Motor neuron (in vitro differentiated cells): Measurements from ENCODE around the gene CMC4. TPM values are rescaled to one million over a fixed set of nuclear protein-coding genes. Genes with fewer than 3 reads are reported as not detected.

Experiments
- ATAC-seq, 8 experiments: fragments of 200-7000 bp; cut with Tn5 transposase; replicated peaks in 6 of 8; 2 replicates each; pipeline ENCODE4 v1.8.0; 2021; ENCODE audit warnings: mild to moderate bottlenecking in 8 of 8, moderate library complexity in 8 of 8
- H3K27ac ChIP-seq, 2 donors: fragments of 250-450 bp; sonication (Bioruptor Pico); 2 replicates each; pipeline ENCODE4 v1.9.0; 2021; ENCODE audit warnings: antibody characterized with exemption in 2 of 2, mild to moderate bottlenecking in 2 of 2, moderate library complexity in 1 of 2
- H3K4me1 ChIP-seq, 2 donors: fragments of 250-450 bp; sonication (Bioruptor Pico); replicated peaks in 1 of 2; 2 replicates each; pipeline ENCODE4 v1.6.1; 2021; ENCODE audit warnings: antibody characterized with exemption in 2 of 2, mild to moderate bottlenecking in 2 of 2, moderate library complexity in 1 of 2
- H3K4me3 ChIP-seq, 5 donors: fragments of 250-450 bp; sonication (Bioruptor Pico); 2 replicates each; pipeline ENCODE4 v1.9.0; 2021; ENCODE audit warnings: antibody characterized with exemption in 5 of 5, mild to moderate bottlenecking in 5 of 5, moderate library complexity in 4 of 5
- WGBS, 10 experiments: fragments of 450-650 bp; shearing (Covaris generic); methylation state at CpG; one replicate each; pipeline ENCODE4 v1.0.0; 2022; 5-methylcytosine and 5-hydroxymethylcytosine counted together
- in situ Hi-C, 9 experiments: fragments of 400-800 bp; cut with MboI; loops; one replicate each; pipeline ENCODE4 v1.15.0; 2021; ENCODE audit warnings: low sequenced_read_pairs in 9 of 9, low pct_unique_long_range_greater_than_20kb in 2 of 9; ENCODE audit not compliant: unreplicated experiment in 9 of 9
- total RNA-seq, 8 experiments: library from RNA; unstranded; fragments of 300-600 nt; gene quantifications; 2 replicates each; pipeline versions ENCODE4 v1.2.3 to v1.2.4, GENCODE V29; 2022

The CMC4 gene
- total RNA-seq, 8 experiments from 2014 or later, result 3.4 to 21.1 (median 6.9) TPM

- H3K27ac ChIP-seq, result no peak overlapping the region
- 25 to 100% (median 100%) methylated on average over 1 to 6 of the region's 6 CpGs; no CpG with 5 or more reads in 5 of the 10 experiments for WGBS, 10 experiments
- in situ Hi-C loops, result no loop called here
Observed at GRCh38 chrX:155046129-155046810, 24.7 kb downstream of the CMC4 start.

GRCh38 chrX:155035688-155036087 is 35.2 kb downstream of the CMC4 start:
- in situ Hi-C loops, result no loop called here
- no peak for ATAC-seq
- 49 to 100% (median 100%) methylated on average over 1 to 4 of the region's 4 CpGs; no CpG with 5 or more reads in 4 of the 10 experiments for WGBS, 10 experiments
- H3K4me3 ChIP-seq, result no peak overlapping the region
- H3K4me1 ChIP-seq, result no peaks in the 10 kb centered on the region
- H3K27ac ChIP-seq, result no peak overlapping the region

More at GRCh38 chrX:155046129-155046810, 24.7 kb downstream of the CMC4 start:
- H3K4me3 ChIP-seq, result no peak overlapping the region
- no peak for ATAC-seq
- H3K4me1 ChIP-seq, result no peaks in the 10 kb centered on the region

DNA sequence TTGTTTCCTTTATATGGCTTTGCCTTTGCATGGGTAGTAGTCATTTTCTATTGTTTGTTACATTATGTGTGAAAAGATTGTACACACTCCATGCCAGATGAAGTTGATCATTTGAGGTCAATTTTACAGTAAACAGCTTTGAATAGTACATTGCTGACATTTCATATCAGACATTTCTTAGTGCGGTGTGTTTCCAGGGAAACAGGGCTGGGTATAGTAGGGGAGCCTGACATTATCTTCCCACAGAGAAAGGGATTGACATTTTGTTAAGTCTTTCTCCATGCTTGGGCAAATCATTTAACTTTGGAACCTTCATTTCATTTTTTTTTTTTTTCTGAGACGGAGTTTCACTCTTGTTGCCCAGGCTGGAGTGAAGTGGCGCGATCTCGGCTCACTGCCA is 39.3 kb downstream of the CMC4 start:
- no peak overlapping the region for H3K27ac ChIP-seq
- in situ Hi-C loops, result no loop called here
- ATAC-seq, result no peak
- H3K4me3 ChIP-seq, result no peak overlapping the region
- 17 to 100% (median 79%) methylated on average over 1 to 5 of the region's 5 CpGs; no CpG with 5 or more reads in 7 of the 10 experiments for WGBS, 10 experiments
- H3K4me1 ChIP-seq, result peaks cover 0 to 5% of the 10 kb centered on the region in 2 donors

DNA sequence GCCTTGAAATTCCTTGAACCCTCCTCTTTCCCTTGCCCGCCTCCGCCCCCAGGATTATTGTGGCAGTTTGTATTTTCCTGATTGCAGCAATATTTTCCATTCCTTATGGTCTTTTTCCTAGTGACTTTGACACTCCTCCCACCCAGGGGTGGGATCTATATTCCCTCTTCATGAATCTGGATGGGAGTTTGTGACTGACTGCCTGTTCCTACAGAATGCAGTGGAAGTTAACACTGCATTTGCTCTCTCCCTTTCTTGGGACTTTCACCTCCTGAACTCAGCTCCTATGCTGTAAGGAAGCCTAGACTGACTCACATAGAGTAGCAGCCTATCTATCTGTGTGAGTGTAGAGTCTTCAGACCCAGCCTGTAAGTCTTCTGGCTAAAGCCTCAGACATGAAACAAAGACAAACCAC is 42.1 kb downstream of the CMC4 start:
- H3K27ac ChIP-seq, result no peak overlapping the region
- H3K4me1 ChIP-seq, result peaks cover 0 to 5% of the 10 kb centered on the region in 2 donors
- 10 to 94% (median 54%) methylated on average over 2 of the region's 2 CpGs; no CpG with 5 or more reads in 7 of the 10 experiments for WGBS, 10 experiments
- no peak for ATAC-seq
- H3K4me3 ChIP-seq, result no peak overlapping the region
- in situ Hi-C loops, result no loop called here

GRCh38 chrX:155028129-155028528 is 42.8 kb downstream of the CMC4 start:
- in situ Hi-C loops, result no loop called here
- Histone ChIP-seq H3K27ac (no peak overlapping the region), H3K4me3 (peak overlapping the region; percentile 58 to 88 (median 66)), H3K4me1 (peaks cover 0 to 5% of the 10 kb centered on the region in 2 donors)
- WGBS, 10 experiments, result 0 to 10% (median 0%) methylated on average over 1 to 2 of the region's 3 CpGs; no CpG with 5 or more reads in 7 of the 10 experiments
- ATAC-seq, result no peak

- in situ Hi-C loops, result no loop called here
- Histone ChIP-seq H3K27ac (peak overlapping the region; percentile 95), H3K4me1 (peaks cover 0 to 5% of the 10 kb centered on the region in 2 donors), H3K4me3 (peak overlapping the region; percentile 58 to 88 (median 66))
- peak in 3 of 8 experiments; percentile 16 to 24 (median 20) for ATAC-seq
- 0 to 37% (median 0%) methylated on average over 4 to 12 of the region's 14 CpGs; no CpG with 5 or more reads in 4 of the 10 experiments for WGBS, 10 experiments
Observed at GRCh38 chrX:155027509-155028066, 43.3 kb downstream of the CMC4 start.

GRCh38 chrX:155026727-155027508 is 44.0 kb downstream of the CMC4 start, which contains the start of gene FUNDC2:
Gene FUNDC2, plus strand, starts transcription at chrX:155026844. Its CDS starts 95 bp downstream, at chrX:155026939.
- WGBS, 10 experiments, result 0% methylated on average over 2 of the region's 82 CpGs; no CpG with 5 or more reads in 9 of the 10 experiments
- in situ Hi-C loops, result no loop called here
- Histone ChIP-seq H3K4me1 (peaks cover 0 to 5% of the 10 kb centered on the region in 2 donors), H3K27ac (peak within 1 kb of the TSS; percentile 95), H3K4me3 (peak within 1 kb of the TSS; percentile 58 to 88 (median 66))
- ATAC-seq, result peak; percentile 84 to 97 (median 96)

DNA sequence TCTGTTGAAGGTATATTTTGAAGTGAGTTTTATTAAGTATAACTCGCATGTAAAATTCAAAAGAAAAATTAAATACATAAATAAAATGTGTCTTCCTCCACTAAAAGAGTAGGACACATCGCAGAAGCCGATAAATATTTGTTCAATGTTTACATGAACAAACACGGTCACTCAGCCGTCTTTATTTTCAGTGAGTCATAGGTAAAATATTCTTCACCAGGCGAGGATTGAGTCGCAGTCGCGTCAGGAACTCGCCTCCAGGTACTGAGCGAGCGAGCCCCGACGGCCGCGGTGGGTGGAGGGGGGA is 44.6 kb downstream of the CMC4 start:
- WGBS, 10 experiments, result 0 to 26% (median 1%) methylated on average over 1 to 9 of the region's 16 CpGs; no CpG with 5 or more reads in 4 of the 10 experiments
- Histone ChIP-seq H3K4me3 (peak overlapping the region; percentile 58 to 88 (median 66)), H3K4me1 (peaks cover 0 to 5% of the 10 kb centered on the region in 2 donors), H3K27ac (peak overlapping the region; percentile 95)
- no peak for ATAC-seq
- in situ Hi-C loops, result no loop called here

GRCh38 chrX:155023907-155024833 is 46.8 kb downstream of the CMC4 start:
- in situ Hi-C loops, result no loop called here
- Histone ChIP-seq H3K4me3 (no peak overlapping the region), H3K27ac (no peak overlapping the region), H3K4me1 (peaks cover 0 to 5% of the 10 kb centered on the region in 2 donors)
- no peak for ATAC-seq
- WGBS, 10 experiments, result 59 to 100% (median 95%) methylated on average over 1 to 4 of the region's 6 CpGs; no CpG with 5 or more reads in 4 of the 10 experiments

DNA sequence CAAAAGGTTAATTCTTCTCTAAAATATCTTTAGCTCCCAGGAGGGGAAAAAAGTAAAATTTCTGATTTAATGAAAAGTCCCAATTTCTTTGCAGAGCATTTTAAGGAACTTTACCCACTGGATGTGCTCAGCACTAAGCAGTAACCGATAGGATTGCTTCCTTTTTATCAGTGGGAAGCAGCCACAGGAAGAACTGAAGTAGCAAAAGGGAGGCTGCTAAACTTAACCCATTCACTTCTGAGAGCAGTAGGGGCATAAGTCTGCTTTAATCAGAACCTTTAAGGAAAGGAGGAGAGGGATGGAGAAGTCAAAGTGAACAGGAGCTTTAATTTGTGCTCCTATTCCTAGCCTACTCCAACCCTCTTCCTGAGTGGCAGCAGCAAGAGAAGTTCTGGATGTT is 48.4 kb downstream of the CMC4 start, which contains the start of gene F8:
Gene F8, minus strand, starts transcription at position 139 of the 400 bp plus-strand sequence. CDS start 171 bp downstream, outside the sequence.
- WGBS, 10 experiments, result 0 to 38% (median 0%) methylated on average over 1 of the region's 1 CpG; no CpG with 5 or more reads in 7 of the 10 experiments
- H3K4me3 ChIP-seq, result no peak within 1 kb of the TSS
- ATAC-seq, result no peak
- in situ Hi-C loops, result no loop called here
- H3K27ac ChIP-seq, result no peak within 1 kb of the TSS
- H3K4me1 ChIP-seq, result no peaks in the 10 kb centered on the region

GRCh38 chrX:155020591-155020990 is 50.3 kb downstream of the CMC4 start:
- Histone ChIP-seq H3K27ac (no peak overlapping the region), H3K4me1 (no peaks in the 10 kb centered on the region), H3K4me3 (no peak overlapping the region)
- in situ Hi-C loops, result no loop called here
- WGBS, 10 experiments, result 46 to 100% (median 80%) methylated on average over 1 to 3 of the region's 3 CpGs; no CpG with 5 or more reads in 5 of the 10 experiments
- no peak for ATAC-seq
